ENCODE data around the gene GPR34.

GPR34 gene

GRCh38 chrX:41677183-41678060, 11.4 kb upstream of the GPR34 start:
- no peak overlapping the region for H3K9ac ChIP-seq (ENCODE audit: low read depth, low read length)
- H3K4me1 ChIP-seq (ENCODE audit: insufficient read depth, low read length) = no peaks in the 10 kb centered on the region
- H3K9me3 ChIP-seq (ENCODE audit: control insufficient read depth, insufficient read depth, low read length) = no peaks in the 10 kb centered on the region
- no peaks in the 10 kb centered on the region for H3K36me3 ChIP-seq (ENCODE audit: insufficient read depth, low read length)

GRCh38 chrX:41684138-41684537, 4.6 kb upstream of the GPR34 start:
- H3K36me3 ChIP-seq (ENCODE audit: insufficient read depth, low read length) = no peaks in the 10 kb centered on the region
- H3K4me1 ChIP-seq (ENCODE audit: insufficient read depth, low read length) = no peaks in the 10 kb centered on the region
- H3K9me3 ChIP-seq (ENCODE audit: control insufficient read depth, insufficient read depth, low read length) = no peaks in the 10 kb centered on the region
- no peak overlapping the region for H3K9ac ChIP-seq (ENCODE audit: low read depth, low read length)

- no peaks in the 10 kb centered on the region for H3K4me1 ChIP-seq (ENCODE audit: insufficient read depth, low read length)
- H3K9me3 ChIP-seq (ENCODE audit: control insufficient read depth, insufficient read depth, low read length) = no peaks in the 10 kb centered on the region
- no peaks in the 10 kb centered on the region for H3K36me3 ChIP-seq (ENCODE audit: insufficient read depth, low read length)
- H3K9ac ChIP-seq (ENCODE audit: low read depth, low read length) = no peak overlapping the region
These were observed 3.8 kb upstream of the GPR34 start for GRCh38 chrX:41684940-41685339.

- Histone ChIP-seq H3K9ac (ENCODE audit: low read depth, low read length) (no peak overlapping the region), H3K9me3 (ENCODE audit: control insufficient read depth, insufficient read depth, low read length) (no peaks in the 10 kb centered on the region)
These were observed 2.0 kb upstream of the GPR34 start for GRCh38 chrX:41686788-41687187.

GRCh38 chrX:41688156-41688555, 617 bp upstream of the GPR34 start:
- Histone ChIP-seq H3K36me3 (ENCODE audit: insufficient read depth, low read length) (no peaks in the 10 kb centered on the region), H3K4me1 (ENCODE audit: insufficient read depth, low read length) (no peaks in the 10 kb centered on the region), H3K9ac (ENCODE audit: low read depth, low read length) (no peak overlapping the region), H3K9me3 (ENCODE audit: control insufficient read depth, insufficient read depth, low read length) (no peaks in the 10 kb centered on the region)

More at GRCh38 chrX:41686788-41687187, 2.0 kb upstream of the GPR34 start:
- no peaks in the 10 kb centered on the region for H3K36me3 ChIP-seq (ENCODE audit: insufficient read depth, low read length)
- H3K4me1 ChIP-seq (ENCODE audit: insufficient read depth, low read length) = no peaks in the 10 kb centered on the region

GRCh38 chrX:41689711-41690110, 938 bp downstream of the GPR34 start:
- no peaks in the 10 kb centered on the region for H3K9me3 ChIP-seq (ENCODE audit: control insufficient read depth, insufficient read depth, low read length)
- H3K9ac ChIP-seq (ENCODE audit: low read depth, low read length) = no peak overlapping the region
- no peaks in the 10 kb centered on the region for H3K36me3 ChIP-seq (ENCODE audit: insufficient read depth, low read length)
- no peaks in the 10 kb centered on the region for H3K4me1 ChIP-seq (ENCODE audit: insufficient read depth, low read length)

- Histone ChIP-seq H3K9me3 (ENCODE audit: control insufficient read depth, insufficient read depth, low read length) (no peaks in the 10 kb centered on the region), H3K4me1 (ENCODE audit: insufficient read depth, low read length) (peaks cover 5% of the 10 kb centered on the region; the same call in 1 of the 2 replicates), H3K36me3 (ENCODE audit: insufficient read depth, low read length) (no peaks in the 10 kb centered on the region), H3K9ac (ENCODE audit: low read depth, low read length) (no peak overlapping the region)
These were observed 3.5 kb downstream of the GPR34 start for GRCh38 chrX:41692162-41692749.

- H3K9ac ChIP-seq (ENCODE audit: low read depth, low read length) = no peak overlapping the region
- H3K9me3 ChIP-seq (ENCODE audit: control insufficient read depth, insufficient read depth, low read length) = no peaks in the 10 kb centered on the region
- H3K36me3 ChIP-seq (ENCODE audit: insufficient read depth, low read length) = no peaks in the 10 kb centered on the region
- H3K4me1 ChIP-seq (ENCODE audit: insufficient read depth, low read length) = peaks cover 5% of the 10 kb centered on the region; the same call in 1 of the 2 replicates
These were observed 4.3 kb downstream of the GPR34 start for GRCh38 chrX:41693024-41693423.

- H3K36me3 ChIP-seq (ENCODE audit: insufficient read depth, low read length) = no peaks in the 10 kb centered on the region
These were observed 6.7 kb downstream of the GPR34 start for GRCh38 chrX:41695426-41695825.

GRCh38 chrX:41703574-41704029, 14.8 kb downstream of the GPR34 start:
- Histone ChIP-seq H3K4me1 (ENCODE audit: insufficient read depth, low read length) (peaks cover 4% of the 10 kb centered on the region), H3K36me3 (ENCODE audit: insufficient read depth, low read length) (no peaks in the 10 kb centered on the region), H3K9ac (ENCODE audit: low read depth, low read length) (no peak overlapping the region), H3K9me3 (ENCODE audit: control insufficient read depth, insufficient read depth, low read length) (no peaks in the 10 kb centered on the region)

More at GRCh38 chrX:41695426-41695825, 6.7 kb downstream of the GPR34 start:
- no peaks in the 10 kb centered on the region for H3K9me3 ChIP-seq (ENCODE audit: control insufficient read depth, insufficient read depth, low read length)
- H3K9ac ChIP-seq (ENCODE audit: low read depth, low read length) = no peak overlapping the region
- peaks cover 5% of the 10 kb centered on the region; the same call in 1 of the 2 replicates for H3K4me1 ChIP-seq (ENCODE audit: insufficient read depth, low read length)

GRCh38 chrX:41705042-41705441, 16.3 kb downstream of the GPR34 start:
- Histone ChIP-seq H3K4me1 (ENCODE audit: insufficient read depth, low read length) (peaks cover 4% of the 10 kb centered on the region), H3K9me3 (ENCODE audit: control insufficient read depth, insufficient read depth, low read length) (no peaks in the 10 kb centered on the region), H3K9ac (ENCODE audit: low read depth, low read length) (no peak overlapping the region), H3K36me3 (ENCODE audit: insufficient read depth, low read length) (no peaks in the 10 kb centered on the region)

- no peaks in the 10 kb centered on the region for H3K9me3 ChIP-seq (ENCODE audit: control insufficient read depth, insufficient read depth, low read length)
- H3K36me3 ChIP-seq (ENCODE audit: insufficient read depth, low read length) = no peaks in the 10 kb centered on the region
- no peak overlapping the region for H3K9ac ChIP-seq (ENCODE audit: low read depth, low read length)
- H3K4me1 ChIP-seq (ENCODE audit: insufficient read depth, low read length) = peaks cover 11% of the 10 kb centered on the region
These were observed 17.1 kb downstream of the GPR34 start for GRCh38 chrX:41705680-41706374.

GRCh38 chrX:41707218-41707617, 18.4 kb downstream of the GPR34 start:
- no peaks in the 10 kb centered on the region for H3K36me3 ChIP-seq (ENCODE audit: insufficient read depth, low read length)
- no peak overlapping the region for H3K9ac ChIP-seq (ENCODE audit: low read depth, low read length)
- no peaks in the 10 kb centered on the region for H3K9me3 ChIP-seq (ENCODE audit: control insufficient read depth, insufficient read depth, low read length)
- H3K4me1 ChIP-seq (ENCODE audit: insufficient read depth, low read length) = peaks cover 12% of the 10 kb centered on the region

- H3K9ac ChIP-seq (ENCODE audit: low read depth, low read length) = no peak overlapping the region
- no peaks in the 10 kb centered on the region for H3K36me3 ChIP-seq (ENCODE audit: insufficient read depth, low read length)
- peaks cover 12% of the 10 kb centered on the region for H3K4me1 ChIP-seq (ENCODE audit: insufficient read depth, low read length)
- H3K9me3 ChIP-seq (ENCODE audit: control insufficient read depth, insufficient read depth, low read length) = no peaks in the 10 kb centered on the region
These were observed 19.7 kb downstream of the GPR34 start for GRCh38 chrX:41708486-41708885.

All from ES-I3 (cell line).